Islet precursor cell (in vitro differentiated cells): ENCODE data around the gene MMP12.
"Not testable (repeated sequence)": the region's sequence is repeated elsewhere in the genome, so short reads cannot be mapped to it uniquely, and the experiment has no call there.

Experiments
- DNase-seq: peaks from one replicate; pipeline ENCODE4 v3.0.0-alpha.2; 2018

Gene MMP12

DNA sequence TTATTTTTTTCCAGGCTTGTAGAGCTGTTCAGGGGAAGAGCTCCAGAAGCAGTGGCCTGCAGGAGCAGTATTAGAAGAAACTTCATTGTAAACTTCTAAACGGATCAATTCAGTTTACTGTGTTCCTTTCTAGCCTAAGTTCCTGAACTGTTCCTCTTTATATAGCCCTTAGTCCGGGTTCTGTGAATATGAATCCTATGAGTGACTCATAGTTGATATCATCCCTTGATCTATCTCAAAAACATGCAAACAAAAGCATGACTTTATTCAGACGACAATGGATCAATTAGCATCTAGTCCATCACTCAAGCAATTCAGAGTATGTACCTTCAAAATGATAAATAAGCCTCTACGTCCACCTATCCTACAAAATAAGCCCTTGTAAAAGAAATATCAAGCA is at the start of gene MMP12:
Gene MMP12 (minus strand): TSS at position 131 of the 400 bp plus-strand sequence. CDS start 45 bp downstream, at position 86.
- no peak for DNase-seq

DNA sequence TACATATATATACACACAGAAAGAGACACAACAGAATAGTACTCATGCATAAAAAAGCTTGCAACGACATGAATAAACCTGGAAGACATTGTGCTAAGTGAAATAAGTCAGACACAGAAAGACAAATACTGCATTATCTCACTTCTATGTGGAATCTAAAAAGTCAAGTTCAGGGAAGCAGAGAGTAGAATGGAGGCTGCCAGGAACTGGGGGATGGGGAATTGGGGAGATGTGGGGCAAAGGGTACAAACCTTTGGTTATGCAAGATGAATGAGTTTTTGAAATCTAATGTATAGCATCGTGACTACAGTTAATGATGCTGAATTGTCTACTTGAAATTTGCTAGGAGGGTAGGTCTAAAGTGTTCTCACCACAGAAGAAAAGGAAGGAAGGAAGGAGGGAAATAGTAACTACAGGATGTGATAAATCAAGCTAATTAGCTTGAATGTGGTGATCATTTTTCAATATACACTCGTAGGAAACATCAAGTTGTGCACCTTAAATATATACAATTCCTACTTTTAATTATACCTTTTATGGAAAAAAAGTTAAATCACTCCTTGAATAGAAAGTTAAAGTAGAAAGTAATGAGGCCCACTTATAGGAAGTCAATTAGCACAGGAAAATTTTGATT is 46.9 kb upstream of the MMP12 start:
- DNase-seq = no peak

DNA sequence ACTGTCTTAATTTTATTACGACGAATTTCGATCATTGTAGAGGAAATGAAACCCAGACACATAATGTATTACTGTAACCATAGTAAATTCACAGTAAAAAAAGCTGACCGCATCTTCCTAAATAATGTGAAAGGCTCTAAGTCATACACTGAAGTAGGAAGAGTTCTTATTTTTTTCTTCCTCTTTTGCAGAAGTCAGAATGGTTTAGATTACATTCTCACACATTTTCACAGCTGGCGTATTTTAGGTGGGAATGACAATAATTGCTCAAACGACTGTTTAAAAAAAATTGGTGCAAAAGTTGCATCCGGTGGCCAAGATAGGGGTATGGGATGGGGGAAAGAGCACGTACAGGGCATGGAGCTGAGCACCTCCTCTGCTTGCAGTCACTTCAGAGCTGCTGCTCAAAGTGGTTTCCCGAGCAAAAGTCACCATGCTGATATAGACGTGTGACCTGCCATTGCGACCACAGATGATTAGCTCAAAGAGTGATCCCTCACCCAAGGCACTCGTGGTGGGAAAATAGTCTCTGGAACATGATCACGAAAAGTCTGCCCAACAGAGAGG is 45.4 kb upstream of the MMP12 start:
- no peak for DNase-seq

DNA sequence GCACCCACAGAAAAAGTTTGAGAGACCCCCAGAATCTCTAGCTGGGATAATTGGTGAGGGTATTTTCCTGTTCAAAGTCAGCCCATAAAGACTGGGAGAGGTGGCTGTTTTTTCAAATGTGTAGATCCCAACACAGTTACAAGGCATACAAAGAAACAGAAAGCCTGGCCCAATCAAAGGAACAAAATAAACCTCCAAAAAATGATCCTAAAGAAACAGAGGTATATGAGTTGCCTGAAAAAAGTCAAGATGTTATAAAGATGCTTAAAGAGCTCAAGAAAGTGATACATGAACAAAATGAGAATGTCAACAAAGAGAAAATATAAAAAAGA is 40.2 kb upstream of the MMP12 start:
- DNase-seq = no peak

DNA sequence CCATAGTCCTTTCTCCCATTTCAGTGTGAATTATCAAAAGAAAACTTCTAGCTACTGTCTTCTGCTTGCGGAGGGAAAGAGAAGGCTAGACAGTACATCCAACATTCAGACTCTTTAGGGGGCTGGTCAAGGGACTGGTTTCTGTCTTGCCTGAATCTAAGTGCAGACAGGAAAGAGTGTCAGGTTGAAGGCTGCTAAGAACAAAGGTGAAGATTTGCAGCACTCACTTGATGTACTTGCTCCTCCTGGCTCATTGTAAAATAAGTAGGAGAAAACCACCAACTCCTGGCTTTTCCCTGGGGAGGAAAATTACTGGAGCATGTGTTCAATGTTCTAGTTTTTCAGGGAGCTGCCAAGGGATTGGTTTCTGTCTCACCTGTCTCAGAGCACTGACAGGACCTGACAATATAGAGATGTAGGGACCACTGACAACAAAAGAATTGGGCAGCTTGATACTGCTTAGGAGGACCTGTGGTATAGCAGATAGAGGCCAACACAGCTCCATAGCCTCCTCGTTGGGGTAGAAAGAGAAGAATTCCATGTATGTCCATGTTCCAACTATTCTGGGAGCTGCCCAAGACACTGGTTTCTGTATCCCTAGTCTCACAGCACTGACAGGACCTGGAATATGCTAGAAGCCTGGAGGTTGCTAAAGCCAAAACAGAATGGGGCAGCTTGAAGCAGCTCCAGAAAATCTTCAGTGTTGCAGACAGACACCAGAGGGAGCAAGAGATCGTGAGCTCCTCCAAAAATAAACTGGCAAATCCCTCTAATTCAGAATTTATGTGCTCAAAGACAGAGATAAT is 39.7 kb upstream of the MMP12 start:
- peak; percentile 70 for DNase-seq

DNA sequence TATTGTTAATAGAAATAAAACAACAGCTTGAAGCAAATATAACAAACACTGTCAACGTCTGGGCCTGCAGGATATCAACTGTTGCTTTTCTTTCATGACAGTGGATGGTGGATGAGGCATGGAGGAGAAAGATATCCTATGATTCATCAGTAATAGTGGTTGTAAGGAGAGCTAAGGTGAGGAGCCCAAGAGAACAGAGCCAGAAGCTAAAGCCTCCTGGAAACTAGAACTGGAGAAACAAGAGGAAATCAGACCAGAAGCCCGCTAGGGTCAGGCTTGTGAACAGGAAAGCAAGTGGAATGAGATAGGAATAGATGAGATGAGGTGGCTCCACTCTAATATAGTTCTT is 37.7 kb upstream of the MMP12 start:
- peak; percentile 63 for DNase-seq

DNA sequence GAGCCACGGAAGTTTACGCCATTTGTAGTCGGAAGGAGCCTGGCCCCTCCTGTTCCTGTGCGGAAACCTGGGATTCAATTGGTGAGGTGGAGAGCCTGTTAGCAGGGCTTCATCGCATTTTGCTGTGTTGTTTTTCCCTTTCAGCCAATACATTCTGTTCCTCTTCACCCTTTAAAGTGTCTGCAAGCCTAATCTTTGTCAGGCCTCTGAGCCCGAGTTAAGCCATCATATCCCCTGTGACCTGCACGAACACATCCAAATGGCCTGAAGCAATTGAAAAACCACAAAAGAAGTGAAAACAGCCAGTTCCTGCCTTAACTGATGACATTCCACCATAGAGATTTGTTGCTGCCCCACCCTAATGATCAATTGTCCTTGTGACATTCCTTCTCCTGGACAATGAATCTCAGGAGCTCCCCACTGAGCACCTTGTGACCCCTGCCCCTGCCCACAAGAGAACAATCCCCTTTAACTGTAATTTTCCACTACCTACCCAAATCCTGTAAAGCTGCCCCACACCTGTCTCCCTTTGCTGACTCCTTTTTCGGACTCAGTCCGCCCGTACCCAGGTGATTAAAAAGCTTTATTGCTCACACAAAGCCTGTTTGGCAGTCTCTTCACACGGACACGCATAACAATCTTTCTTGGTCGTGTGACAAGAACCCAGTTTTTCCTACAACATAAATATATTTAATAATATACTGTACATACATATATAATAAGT is 37.1 kb upstream of the MMP12 start:
- DNase-seq = peak; percentile 88

DNA sequence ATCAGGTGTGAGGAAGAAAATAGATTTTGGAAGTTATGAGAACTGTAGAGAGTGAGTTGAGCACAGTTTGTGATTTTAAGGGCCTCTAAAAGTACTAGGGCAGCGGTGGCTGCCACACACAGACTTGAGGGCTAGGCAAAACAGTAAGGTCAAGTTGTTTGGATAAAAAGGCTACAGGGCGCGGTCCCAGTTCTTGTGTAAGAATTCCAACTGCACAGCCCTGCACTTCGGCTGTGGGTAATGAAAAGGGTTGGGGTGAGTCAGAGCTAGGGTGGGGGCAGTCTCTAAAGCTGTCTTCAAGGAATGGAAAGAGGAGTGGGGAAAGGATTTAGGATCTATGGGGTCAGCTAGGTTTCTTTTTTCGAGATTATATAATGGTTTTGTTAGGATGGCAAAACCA is 31.1 kb upstream of the MMP12 start:
- not testable (repeated sequence) for DNase-seq

DNA sequence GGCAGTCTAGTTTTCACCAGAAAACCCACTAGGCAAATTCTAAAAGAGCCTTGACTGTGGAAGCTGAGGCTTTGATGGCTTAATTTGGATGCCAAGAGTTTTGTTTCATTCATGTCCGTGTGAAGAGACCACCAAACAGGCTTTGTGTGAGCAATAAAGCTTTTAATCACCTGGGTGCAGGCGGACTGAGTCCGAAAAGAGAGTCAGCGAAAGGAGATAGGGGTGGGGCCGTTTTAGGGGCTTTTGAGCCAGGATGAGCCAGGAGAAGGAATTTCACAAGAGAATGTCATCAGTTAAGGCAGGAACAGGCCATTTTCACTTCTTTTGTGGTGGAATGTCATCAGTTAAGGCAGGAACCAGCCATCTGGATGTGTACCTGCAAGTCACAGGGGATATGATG is 29.1 kb upstream of the MMP12 start:
- DNase-seq = not testable (repeated sequence)

DNA sequence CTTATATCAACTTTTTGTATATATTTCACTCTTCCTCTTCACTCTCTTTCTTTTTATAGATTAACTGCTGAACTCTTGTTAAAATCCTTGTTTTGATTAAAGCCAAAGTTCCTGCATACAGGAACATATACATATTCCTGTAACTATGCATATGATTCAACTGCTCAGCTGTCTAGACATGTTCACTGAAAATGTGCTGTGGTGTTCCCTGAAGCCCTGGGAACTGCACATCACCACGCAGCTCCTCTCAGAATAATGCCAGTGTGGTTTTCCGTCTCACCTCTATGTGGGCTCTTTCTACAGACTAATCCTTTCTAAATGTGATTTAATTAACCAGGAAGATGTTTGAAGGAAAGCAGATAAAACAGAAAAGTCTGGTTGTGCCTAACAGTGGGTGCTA is 25.6 kb upstream of the MMP12 start:
- no peak for DNase-seq

DNA sequence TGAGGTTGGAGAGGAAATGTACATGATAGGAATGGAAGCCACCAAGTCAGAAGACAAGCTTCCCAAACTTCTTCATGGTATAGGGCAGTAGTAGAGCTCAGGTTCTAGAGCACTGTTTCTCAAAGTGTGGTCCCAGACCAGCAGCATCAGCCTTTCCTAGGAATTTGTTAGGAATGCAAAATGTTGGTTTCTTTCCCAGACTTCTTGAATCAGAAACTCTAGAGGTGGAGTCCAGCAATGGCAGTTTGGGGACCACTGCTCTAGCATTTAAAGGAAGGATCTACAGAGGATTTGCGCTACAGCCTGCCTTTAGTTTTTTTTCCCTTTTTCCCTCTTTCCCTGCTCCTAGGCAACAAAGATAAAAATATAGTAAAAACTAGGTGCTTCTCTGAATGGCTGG is 17.0 kb upstream of the MMP12 start:
- DNase-seq = no peak

DNA sequence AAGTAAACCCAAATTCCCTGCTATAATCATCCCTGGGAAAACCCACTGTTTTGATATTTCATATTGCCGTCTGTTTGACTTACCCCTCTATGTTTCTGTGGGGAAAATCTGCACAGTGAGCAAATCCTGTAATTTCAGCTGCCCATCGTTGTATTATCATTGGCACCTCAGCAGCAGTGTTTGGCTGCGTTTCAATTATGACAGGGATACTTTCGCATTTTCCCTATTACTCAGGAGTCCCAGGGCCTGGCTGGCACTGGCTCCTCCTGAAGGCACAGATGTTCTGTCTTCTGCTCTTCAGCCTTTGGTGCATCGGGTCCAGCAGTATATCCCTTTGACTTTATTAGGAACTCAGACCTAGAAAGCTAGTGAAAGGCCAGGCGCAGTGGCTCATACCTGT is 12.2 kb upstream of the MMP12 start:
- no peak for DNase-seq

DNA sequence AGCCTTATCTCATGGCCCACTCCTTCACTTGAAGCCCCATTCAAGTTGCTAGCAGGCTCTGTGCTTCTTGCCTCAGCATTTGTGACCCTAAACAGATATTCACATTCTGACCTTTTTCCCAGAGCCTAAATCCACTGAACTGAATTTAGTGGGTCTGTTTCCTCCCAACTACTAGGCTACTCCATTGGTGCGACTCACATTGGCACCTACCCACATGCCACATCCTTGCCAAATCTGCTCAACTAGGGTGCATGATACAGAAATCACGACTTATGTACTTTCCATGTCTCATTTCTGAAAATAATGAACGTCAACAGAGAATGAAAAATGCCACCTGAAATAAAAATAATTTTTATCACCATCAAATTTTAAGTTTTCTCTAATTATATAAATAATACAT is 8.4 kb upstream of the MMP12 start:
- DNase-seq = no peak

DNA sequence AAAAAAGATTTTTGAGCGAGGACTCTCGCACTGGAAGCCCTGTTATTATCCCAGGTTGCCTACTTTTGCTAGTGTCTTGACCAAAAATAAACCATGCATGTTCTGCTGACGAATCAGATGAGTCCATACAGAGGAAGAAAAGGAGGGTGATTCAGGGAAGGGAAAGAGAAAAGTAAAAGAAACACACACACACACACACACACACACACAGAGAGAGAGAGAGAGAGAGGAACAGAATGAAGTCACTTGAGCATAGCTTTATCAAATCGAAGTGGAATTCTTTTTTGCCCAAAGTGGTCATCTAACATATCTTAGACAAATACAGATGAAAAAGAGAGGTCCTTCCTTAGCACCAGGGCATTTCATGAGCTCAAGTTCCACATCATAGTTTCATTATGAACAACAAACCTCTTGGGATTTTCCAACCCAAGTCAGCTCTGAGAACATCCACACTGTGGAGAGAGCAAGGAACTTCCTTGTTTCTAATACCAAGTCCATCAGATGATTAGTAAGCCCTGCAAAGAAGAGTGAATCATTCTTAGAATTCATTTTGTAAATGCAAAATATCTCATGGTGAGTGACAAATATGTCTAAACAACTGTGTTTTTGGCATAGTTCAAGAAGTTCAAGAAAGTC is 7.7 kb upstream of the MMP12 start:
- no peak for DNase-seq

DNA sequence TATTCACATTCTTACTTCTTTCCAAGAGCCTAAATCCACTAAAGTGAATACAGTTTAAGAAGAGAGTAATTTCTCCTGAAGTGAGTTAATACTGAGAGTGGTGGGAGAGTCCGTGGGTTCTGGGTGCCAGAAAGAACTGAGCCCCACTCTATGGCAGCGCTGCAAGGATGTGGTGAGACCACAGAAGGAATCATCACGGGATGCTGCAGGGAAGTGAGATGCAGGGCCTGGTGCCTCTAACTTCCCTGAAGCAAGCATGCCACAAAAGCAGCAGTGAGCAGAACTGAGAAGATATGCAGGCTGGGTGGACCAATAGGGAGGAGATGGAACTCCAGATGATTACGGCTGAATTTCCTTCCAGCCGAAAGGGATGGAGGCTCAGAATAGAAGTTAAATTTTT is 5.0 kb upstream of the MMP12 start:
- no peak for DNase-seq

DNA sequence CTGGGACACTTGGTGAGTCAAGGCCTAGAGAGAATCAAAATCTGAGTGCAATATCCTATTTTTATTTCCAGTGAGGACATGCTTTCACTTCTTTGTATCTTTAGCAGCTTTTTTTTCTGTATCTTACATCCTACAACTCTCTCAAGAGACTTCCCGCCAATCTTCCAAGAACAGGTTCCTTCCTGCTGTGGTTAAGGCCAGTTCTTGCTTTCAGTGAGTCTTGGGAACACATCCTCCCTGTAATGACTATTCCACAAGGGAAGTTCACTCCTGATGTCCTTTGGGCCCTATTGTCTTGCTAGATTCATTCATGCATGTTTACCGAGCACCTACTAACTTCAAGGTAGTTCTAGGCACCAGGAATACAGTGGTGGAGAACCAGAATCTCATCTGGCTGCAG is 3.8 kb upstream of the MMP12 start:
- no peak for DNase-seq

DNA sequence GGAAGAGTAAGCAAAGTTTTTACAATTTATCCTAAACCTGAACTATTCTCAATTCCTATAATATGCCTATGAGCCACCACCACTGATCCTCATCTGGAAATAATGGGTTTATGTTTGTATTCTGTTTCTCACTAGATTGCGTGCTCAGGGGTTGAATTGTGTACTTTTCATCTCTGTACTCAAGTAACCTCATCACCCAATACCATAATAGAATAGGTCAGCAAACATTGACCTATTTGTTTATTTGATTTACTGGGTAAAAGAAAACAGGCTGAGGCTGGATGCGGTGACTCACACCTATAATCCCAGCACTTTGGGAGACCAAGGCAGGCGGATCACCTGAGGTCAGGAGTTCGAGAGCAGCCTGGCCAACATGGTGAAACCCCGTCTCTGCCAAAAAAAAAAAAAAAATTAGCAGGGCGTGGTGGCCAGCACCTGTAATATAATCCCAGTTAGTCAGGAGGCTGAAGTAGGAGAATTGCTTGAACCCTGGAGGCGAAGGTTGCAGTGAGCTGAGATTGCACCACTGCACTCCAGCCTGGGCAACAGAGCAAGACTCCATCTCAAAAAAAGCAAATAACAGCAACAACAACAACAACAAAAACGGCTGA is 5.3 kb downstream of the MMP12 start:
- not testable (repeated sequence) for DNase-seq

DNA sequence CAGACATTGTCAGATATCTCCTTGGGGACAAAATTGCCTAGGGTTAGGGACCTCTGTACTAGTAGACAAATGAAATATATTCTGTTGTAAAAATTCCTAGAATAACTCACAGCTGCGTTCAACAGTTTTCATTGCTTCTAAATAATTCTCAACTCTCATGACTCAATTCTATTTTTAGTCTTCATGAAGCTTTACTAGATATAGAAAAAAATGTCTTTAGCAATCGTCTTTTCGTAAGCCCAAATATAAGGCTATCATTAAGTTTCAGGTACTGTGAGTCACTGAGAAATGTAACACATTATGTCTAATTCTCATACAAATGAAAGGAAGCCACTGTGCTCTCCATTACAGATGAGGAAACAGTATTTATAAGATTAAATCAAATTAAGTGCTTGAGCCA is 6.4 kb downstream of the MMP12 start:
- no peak for DNase-seq

DNA sequence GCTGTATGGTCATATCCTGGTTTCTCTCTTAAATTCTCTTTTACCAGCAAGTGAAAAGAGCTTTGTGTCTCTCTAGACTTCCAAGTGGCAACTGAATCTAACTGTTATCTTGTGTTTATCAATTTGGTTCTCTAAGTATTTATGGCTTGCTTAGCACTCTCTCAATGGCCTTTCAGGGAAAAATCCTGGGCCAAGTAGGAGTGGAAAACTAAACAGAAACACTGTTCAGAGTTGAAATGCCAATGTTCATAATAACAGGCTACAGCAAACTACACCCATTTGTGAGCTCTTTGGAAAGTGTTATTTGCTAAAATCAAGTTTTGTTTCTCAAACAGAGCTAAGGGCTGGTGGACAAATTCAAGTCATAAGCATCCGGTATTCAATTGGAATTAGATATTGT is 10.1 kb downstream of the MMP12 start:
- no peak for DNase-seq

DNA sequence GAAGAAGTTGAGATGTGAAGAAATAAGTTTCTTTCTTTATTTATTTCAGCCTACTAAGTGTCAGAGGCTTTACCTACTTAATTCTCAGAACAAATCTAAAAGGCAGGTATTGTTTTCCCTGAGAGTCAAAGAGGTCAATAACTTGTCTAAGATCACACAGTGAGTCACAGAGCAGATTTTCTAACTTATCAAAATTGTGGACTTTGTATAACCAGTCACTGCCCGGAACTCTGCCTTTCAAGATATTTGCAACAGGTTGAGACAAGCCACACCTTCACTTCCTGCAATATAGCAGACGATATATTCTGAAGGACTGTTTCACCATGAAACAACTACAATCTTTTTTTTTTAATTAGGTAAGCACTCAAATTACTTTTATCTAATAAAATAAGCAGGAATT is 20.8 kb downstream of the MMP12 start:
- no peak for DNase-seq

DNA sequence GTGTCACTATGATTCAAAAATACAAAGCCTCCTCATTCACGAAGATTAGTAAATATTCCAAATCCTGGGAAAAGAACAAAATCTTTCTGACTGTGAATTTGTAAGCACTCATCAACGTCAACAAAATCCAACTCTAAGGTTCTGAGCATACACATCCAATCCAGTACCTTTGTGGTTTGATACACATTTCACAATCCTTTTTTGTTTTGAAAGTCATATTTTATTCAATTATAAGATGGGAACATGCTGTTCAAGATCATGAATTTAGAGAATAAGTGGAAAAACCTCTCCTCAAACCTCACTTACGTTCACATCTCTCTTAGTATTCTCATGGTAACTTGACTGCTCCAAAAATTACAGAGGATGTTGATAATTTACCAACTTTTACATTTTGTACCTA is 21.7 kb downstream of the MMP12 start:
- DNase-seq = no peak

DNA sequence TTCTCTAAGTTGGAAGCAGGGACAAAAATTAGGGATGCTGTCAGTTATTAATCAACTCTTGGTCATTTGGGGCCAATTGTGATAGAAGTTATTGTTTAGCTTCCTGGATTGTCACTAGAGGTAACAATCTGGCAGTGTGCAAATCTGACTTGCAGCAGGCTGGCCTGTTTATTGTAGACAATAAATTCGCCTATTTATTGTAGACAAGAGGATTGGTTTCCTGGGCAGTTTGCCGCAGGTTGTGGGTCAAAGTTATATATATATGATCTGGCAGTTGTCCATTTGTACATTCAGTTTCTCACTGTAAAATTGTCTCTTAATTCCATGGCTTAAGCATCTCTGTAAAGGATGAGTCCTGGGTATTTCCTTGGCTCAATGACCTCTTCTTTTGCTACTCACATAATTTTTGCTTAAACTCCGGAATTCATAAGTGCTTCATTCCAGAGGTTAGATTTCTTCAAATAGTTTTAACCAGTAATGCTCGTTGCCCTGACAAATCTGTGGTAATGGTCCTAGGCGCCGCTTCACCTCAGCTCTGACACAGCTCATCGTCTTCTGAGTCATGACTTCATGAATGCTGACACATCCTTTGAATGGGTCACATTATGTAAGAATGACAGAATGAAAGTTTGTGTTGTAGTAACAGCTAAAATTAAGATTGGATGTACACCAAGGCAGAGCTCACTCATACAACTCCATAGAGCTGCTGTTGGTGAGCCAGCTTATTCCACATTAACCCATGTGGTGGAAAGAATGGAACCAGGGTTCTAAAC is 23.6 kb downstream of the MMP12 start:
- no peak for DNase-seq
